GM18508 (cell line): ENCODE results near the gene PDHX.
"Not testable (repeated sequence)": the region's sequence is repeated elsewhere in the genome, so short reads cannot be mapped to it uniquely, and the experiment has no call there.

Experiments
- ATAC-seq: cut with Tn5 transposase; IDR thresholded peaks from one replicate; pipeline ENCODE4 v1.9.1; 2021; ENCODE audit warnings: moderate number of reproducible peaks; ENCODE audit not compliant: insufficient read depth, unreplicated experiment

Gene PDHX

GRCh38 chr11:34916015-34916842 lies at the start of gene PDHX, which contains the start of gene APIP:
TSS of gene PDHX (plus strand) at chr11:34916618. CDS start at chr11:34916656, 38 bp downstream.
TSS of gene APIP (minus strand) at chr11:34916379. CDS start at chr11:34916284, 95 bp downstream.
- ATAC-seq, result peak; percentile 85

GRCh38 chr11:34869425-34869824 lies 47.0 kb upstream of the PDHX start:
- ATAC-seq, result no peak

GRCh38 chr11:34870548-34871196 lies 45.7 kb upstream of the PDHX start:
- ATAC-seq, result no peak

- no peak for ATAC-seq
Measured at GRCh38 chr11:34874202-34874601, 42.2 kb upstream of the PDHX start.

- no peak for ATAC-seq
Measured at GRCh38 chr11:34877375-34877975, 38.9 kb upstream of the PDHX start.

GRCh38 chr11:34881900-34882299 lies 34.5 kb upstream of the PDHX start:
- ATAC-seq, result no peak

GRCh38 chr11:34886609-34887008 lies 29.8 kb upstream of the PDHX start:
- no peak for ATAC-seq

- no peak for ATAC-seq
Measured at GRCh38 chr11:34887260-34887659, 29.2 kb upstream of the PDHX start.

GRCh38 chr11:34890089-34890488 lies 26.3 kb upstream of the PDHX start:
- ATAC-seq, result no peak

- no peak for ATAC-seq
Measured at GRCh38 chr11:34890812-34891211, 25.6 kb upstream of the PDHX start.

GRCh38 chr11:34891611-34892010 lies 24.8 kb upstream of the PDHX start:
- no peak for ATAC-seq

- ATAC-seq, result no peak
Measured at GRCh38 chr11:34893416-34893815, 23.0 kb upstream of the PDHX start.

GRCh38 chr11:34896191-34896590 lies 20.2 kb upstream of the PDHX start:
- not testable (repeated sequence) for ATAC-seq

- ATAC-seq, result no peak
Measured at GRCh38 chr11:34897171-34897870, 19.1 kb upstream of the PDHX start.

GRCh38 chr11:34898474-34898873 lies 17.9 kb upstream of the PDHX start:
- ATAC-seq, result no peak

GRCh38 chr11:34899633-34900016 lies 16.8 kb upstream of the PDHX start:
- ATAC-seq, result no peak

GRCh38 chr11:34904421-34904955 lies 11.9 kb upstream of the PDHX start:
- ATAC-seq, result no peak

- no peak for ATAC-seq
Measured at GRCh38 chr11:34905666-34906065, 10.8 kb upstream of the PDHX start.

GRCh38 chr11:34907934-34908593 lies 8.4 kb upstream of the PDHX start:
- ATAC-seq, result no peak

GRCh38 chr11:34909415-34909814 lies 7.0 kb upstream of the PDHX start:
- no peak for ATAC-seq
